GM18873 (cell line): ENCODE results near the gene TMEM98.
"Not testable (repeated sequence)": the region's sequence is repeated elsewhere in the genome, so short reads cannot be mapped to it uniquely, and the experiment has no call there.

Experiments
- ATAC-seq: cut with Tn5 transposase; IDR thresholded peaks from one replicate; pipeline ENCODE4 v1.9.1; 2021; ENCODE audit warnings: mild to moderate bottlenecking, moderate library complexity, moderate number of reproducible peaks; ENCODE audit not compliant: unreplicated experiment, low FRiP score

The TMEM98 gene

GRCh38 chr17:32927724-32928585 is at the start of gene TMEM98:
Gene TMEM98 (plus strand): TSS chr17:32928153. CDS start chr17:32931529, 3,376 bp downstream.
- ATAC-seq: no peak

DNA sequence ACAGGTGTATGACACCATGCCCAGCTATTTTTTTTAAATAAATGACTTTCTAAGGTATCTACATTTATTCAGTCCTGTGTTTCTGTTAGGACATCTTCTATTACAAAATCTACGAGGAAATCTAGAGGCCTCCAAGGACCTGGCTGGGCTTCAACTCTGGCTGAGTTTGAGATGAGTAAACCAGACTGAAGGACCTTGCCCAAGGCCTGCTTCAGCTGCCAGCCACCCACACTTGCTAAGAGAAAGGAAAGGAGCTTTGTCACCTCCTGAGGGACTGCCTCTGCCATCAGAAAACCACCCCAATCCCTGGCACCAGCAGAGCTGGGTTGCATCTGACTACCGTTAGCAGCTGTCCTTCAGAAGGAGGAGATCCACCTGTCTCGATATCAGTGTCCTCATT is 49.7 kb upstream of the TMEM98 start:
- no peak for ATAC-seq

DNA sequence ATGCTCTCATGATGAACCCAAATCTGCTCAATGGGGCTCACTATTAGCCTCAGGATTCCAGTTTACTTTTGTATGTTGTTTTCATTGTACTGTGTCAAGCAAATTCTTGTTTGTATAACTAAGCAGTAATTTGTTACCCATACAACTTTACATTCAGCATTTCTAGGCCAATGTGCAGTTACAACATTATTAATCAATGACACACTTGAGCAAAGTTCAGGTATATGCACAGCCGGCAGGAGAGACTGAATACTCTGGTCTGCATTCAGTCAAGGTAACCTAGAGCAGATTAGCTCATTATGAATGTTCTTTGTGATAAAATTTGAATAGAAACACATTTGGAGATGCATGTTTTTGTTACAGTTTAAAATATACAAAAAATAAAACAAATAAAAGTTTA is 48.8 kb upstream of the TMEM98 start:
- no peak for ATAC-seq

DNA sequence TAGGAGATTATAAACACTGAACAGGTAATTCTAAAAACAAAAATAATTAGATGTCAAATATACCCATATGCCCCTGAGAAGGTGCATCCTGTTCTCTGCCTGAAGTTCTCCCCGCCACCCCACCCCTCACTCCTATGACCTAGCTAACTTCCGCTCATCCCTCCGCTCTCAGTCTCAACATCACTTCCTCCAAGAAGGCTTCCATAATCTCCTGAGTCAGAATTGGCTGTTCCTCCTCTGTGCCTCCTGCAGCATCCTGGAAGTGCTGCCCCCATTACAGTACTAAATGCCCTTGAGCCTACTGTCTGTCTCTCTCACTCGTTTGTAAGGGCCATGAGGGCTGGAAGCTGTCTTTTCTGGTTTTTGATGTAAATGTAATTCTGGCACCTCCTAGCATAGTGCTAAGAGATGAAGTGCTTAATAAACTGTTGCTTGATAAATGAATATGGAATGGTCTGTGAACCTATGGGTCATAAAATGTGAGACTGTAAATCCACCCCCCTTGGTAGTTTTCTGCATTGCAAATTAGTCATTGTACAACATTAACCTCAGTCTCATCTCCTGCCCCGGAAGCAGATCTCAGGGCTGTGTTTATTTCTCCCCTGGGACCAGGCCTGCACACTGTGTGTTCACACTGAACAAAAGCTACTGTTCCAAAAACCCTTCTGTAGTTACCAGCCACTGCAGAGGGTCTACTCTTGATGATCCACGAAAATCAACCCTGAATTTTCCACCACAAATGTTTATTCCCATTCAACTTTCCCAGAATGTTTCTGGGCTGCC is 47.1 kb upstream of the TMEM98 start:
- ATAC-seq: no peak

GRCh38 chr17:32882029-32882428 is 45.9 kb upstream of the TMEM98 start:
- no peak for ATAC-seq

DNA sequence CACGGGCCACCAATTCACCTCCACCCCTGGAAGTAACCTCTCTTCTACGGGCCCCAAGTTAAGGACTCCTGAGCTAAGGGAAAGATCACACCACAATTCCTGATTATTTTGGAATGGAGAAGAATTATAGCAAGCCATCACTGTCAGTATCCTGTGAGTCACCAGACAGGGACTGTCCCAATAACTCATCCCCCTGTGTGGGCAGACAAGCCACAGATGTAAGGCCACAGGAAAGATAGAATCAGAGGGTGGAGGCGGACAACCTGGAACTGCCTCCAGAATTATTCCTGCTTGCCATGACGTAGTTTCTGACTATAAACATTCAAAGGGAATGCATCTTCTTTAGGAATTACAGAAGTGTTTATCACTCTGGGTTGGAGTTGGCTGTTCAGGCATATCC is 45.2 kb upstream of the TMEM98 start:
- ATAC-seq: no peak

DNA sequence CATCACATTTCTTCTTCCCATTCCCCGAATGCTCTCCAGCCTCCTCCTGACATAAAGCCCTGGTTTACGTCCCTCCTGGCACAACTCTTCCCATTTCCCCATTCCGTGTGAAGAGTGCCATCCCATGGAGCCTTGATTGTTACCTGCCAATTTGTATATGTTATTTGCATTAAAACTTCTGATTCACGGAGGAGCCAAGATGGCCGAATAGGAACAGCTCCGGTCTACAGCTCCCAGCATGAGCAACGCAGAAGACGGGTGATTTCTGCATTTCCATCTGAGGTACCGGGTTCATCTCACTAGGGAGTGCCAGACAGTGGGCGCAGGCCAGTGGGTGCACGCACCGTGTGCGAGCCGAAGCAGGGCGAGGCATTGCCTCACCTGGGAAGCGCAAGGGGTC is 41.0 kb upstream of the TMEM98 start:
- not testable (repeated sequence) for ATAC-seq

DNA sequence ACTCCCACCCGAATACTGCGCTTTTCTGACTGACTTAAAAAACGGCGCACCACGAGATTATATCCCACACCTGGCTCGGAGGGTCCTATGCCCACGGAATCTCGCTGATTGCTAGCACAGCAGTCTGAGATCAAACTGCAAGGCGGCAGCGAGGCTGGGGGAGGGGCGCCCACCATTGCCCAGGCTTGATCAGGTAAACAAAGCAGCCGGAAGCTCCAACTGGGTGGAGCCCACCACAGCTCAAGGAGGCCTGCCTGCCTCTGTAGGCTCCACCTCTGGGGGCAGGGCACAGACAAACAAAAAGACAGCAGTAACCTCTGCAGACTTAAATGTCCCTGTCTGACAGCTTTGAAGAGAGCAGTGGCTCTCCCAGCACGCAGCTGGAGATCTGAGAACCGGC is 40.5 kb upstream of the TMEM98 start:
- not testable (repeated sequence) for ATAC-seq

- ATAC-seq: no peak
Observed at GRCh38 chr17:32894245-32894644, 33.7 kb upstream of the TMEM98 start.

DNA sequence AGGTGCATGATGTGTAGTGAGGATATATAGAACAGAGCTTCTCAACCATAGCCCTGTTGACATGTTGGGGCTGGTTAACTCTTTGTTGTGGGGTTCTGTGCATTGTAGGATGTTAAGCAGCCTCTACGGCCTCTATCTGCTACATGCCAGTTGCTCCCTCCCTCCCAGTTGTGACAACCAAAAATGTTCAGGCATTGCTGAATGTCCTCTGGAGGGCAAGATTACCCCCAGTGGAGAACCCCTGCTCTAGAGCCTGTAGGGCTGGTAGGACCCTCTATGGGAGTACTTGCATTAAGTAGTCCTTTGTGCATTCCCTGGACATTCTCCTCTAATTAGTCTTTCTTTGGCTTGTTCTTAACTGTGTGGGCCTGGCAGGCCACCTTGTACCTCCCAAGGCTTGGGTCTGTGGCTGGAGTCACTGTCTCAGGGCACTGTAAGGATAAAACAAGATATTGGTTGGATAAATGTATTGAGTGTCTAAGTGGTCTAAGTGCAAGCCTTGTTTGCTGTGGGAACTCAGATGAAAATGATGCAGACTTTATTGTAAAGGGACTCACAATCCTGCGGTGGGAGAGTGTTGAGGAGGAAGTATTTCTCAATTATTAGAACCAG is 31.2 kb upstream of the TMEM98 start:
- no peak for ATAC-seq

- no peak for ATAC-seq
Observed at GRCh38 chr17:32899236-32900013, 28.5 kb upstream of the TMEM98 start.

- ATAC-seq: no peak
Observed at GRCh38 chr17:32901743-32902142, 26.2 kb upstream of the TMEM98 start.

DNA sequence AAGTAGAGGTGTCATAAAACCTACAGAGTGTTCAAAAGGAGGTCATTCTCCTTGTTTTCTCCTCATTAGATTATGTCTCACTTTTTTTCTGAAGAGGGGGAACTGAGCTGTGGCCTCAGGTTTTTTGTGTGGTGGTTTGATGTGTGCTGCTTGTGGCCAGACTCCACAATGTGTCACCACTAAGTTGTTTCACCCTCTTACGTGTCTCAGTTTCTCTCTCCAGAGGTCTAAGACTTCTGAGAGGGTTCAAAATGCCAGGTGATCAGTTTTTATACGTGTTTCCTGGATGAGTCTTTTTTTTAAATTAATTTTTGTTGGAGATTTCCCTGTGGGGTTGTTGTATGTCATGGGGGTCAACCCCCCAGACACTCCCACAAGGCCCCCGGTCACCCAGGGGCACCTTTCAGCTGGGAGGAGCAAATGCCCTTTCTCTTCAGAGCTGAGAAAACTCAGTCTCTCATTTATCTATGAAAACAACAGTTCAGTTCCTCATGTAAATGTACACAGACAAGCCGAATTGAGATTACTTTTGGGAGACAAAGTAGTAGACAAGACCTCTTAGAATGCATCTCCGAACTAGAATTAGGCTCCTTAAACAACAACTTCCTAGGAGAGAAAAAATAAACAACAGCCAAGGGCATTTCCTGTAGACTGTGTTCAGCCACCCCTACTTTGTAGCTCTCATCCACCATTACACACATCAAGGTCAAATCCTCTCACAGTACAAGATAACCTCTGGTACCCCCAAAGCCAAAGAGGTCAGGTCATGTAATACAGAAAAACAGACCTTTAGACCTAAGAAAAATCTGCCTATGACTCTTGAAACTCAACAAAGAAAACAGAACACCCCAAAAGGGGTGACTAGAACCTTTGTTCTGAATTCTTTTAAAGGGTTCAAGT is 23.9 kb upstream of the TMEM98 start:
- no peak for ATAC-seq

DNA sequence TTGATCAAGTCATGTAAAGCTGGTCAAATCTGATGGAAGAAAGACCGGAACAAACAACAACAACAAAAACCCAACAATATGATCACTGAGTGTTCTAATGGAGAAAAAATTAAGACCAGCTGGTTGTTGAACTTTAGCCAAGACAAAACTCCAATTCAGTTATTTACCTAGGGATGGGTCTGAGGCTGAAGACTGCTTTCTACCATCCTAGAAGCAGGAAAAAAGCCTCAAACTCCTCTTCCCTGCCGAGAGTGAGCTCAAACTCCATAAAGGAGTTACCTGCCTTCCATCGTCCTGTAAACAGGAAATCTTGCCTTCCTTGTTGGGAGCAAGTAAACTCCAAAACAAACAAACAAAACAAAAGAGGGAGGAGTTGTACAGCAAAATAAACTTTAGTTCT is 23.1 kb upstream of the TMEM98 start:
- no peak for ATAC-seq

DNA sequence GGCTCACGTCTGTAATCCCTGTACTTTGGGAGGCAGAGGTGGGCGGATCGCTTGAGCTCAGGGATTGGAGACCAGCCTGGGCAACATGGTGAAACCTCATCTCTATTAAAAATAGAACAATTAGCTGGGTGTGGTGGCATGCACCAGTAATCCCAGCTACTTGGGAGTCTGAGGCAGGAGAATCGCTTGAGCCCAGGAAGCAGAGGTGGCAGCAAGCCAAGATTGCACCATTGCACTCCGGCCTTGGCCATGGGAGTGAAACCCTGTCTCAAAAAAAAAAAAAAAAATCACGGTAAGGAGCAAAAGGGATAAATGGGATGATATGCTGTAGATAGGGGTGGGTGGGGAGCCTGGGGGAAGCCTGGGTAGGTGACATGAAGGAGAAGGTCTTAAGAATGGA is 20.4 kb upstream of the TMEM98 start:
- no peak for ATAC-seq

DNA sequence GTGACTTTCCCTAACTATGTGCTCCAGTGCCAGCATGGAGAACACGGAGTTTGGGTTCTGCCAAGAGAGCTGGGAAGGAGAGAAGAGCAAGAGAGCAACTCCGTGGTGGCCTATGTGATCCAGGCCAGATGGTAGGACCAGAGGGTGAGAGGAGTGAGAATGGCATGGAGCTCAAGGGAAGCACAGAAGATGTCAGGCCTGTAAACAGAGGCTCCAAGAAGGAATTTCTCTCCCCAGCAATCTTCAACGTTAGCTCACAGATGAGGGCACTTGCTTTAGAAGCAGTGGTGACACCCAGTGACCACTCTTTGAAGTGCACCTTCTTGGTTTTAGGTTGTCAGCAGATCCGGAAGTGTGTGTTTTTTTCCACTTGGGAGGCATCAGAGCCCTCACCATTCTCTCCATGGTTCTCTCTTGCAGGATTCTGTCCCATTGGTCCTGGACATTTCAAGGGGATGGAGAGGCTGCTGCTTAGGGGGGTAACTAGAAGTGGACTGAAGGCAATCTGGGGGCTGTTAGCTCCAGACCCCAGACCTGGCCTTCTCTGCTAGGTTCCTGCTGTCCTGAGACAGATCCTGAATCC is 18.1 kb upstream of the TMEM98 start:
- ATAC-seq: no peak

DNA sequence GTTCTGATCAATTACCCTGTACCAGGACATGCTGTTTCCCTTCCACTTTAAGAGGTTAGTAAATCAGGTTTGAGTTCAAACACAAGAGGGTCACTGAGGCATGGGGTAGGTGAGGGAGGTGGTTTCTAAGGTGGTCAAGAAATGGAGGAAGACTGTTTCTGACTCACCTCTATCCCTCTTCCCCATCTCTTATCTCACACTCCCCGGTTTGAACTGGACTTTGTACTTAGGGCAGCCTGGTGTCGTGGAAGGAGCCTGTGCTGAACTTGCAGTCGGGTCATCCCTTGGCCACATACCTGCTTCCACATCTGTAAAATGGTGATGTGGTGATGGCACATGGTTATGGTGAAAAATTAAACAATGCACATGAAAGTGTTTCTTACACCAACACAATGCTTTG is 17.2 kb upstream of the TMEM98 start:
- no peak for ATAC-seq

GRCh38 chr17:32912218-32912897 is 15.6 kb upstream of the TMEM98 start:
- ATAC-seq: no peak

GRCh38 chr17:32913593-32913992 is 14.4 kb upstream of the TMEM98 start:
- no peak for ATAC-seq
